GM19395 (cell line): ENCODE measurements around the gene CAGE1.

Experiments used
- ATAC-seq: cut with Tn5 transposase; IDR thresholded peaks from one replicate; pipeline ENCODE4 v1.9.1; 2021; ENCODE audit warnings: mild to moderate bottlenecking, moderate library complexity; ENCODE audit not compliant: unreplicated experiment

CAGE1 gene

DNA sequence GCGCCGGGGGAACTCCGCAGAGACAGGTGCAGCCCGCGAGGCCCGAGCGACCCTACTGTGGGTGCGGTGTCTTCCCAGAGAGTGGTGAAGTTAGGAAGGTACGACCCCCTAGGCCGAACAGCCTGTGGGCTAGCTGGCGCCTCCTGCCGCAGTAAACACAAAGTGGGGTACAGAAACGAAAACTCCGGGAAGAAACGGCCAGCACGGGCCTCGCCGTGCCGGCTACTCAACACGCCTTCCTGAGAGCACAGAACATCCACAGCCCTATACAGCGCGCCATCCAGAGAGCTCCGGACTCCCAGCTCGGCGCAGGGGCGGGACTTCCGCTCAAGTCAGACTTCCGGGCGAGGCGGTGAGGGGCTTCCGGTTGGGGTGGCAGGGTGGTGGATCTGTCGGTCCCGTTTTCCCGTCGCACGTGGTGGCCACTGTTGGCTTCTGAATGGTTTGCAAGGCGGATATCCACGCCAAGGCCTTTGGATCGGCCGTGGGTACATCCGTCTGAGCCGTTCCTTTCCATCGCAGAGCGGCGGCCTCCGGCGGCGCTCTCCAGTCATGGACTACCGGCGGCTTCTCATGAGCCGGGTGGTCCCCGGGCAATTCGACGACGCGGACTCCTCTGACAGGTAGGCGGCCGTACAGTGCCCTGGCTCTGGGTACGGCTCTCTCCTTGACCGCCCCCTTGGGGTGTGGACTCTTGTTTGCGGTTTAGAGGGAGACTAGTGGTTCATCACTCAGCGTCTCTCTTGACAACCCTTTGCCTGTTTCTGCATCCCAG, at the start of gene CAGE1, which contains the start of gene RIOK1:
Gene CAGE1 (minus strand): TSS at position 292 of the 775 bp plus-strand sequence. CDS start 2,569 bp downstream, outside the sequence.
Gene RIOK1 (plus strand): TSS at position 358 of the 775 bp plus-strand sequence. CDS start 195 bp downstream, at position 553.
- ATAC-seq, result peak; percentile 99

DNA sequence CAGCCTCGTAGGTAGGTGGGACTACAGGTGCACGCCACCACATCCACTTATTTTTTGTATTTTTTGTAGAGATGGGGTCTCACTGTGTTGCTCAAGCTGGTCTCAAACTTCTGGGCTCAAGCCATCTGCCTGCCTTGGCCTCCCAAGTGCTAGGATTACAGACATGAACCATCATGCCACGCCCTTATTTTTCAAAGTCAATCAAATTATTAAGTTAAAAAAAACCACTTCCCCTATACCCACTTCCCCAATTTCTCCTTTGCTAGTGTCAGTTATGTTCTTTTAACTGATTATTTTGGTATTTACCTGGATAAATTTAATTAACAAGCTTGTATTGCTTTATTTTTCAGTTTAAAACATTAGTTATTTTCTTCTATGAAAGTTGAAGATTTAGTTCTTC, 49.7 kb upstream of the CAGE1 start:
- no peak for ATAC-seq

DNA sequence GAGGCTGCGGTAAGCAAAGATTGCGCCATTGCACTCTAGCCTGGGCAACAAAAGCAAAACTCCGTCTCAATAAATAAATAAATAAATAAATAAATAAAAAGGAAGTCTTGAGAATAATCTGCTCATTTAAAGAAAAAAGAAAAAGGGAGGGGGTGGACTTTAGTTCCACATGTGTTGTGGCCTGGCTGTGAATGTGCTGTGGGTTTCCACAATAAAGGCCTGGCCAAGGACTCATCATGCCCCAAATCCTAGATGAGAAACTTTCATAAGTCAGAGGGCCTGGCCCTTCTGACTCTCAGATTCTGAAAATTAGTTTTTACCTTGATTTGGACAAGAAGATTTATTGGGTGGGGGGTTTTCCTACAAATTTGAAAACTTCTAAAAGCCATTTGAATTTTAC, 48.5 kb upstream of the CAGE1 start:
- no peak for ATAC-seq

DNA sequence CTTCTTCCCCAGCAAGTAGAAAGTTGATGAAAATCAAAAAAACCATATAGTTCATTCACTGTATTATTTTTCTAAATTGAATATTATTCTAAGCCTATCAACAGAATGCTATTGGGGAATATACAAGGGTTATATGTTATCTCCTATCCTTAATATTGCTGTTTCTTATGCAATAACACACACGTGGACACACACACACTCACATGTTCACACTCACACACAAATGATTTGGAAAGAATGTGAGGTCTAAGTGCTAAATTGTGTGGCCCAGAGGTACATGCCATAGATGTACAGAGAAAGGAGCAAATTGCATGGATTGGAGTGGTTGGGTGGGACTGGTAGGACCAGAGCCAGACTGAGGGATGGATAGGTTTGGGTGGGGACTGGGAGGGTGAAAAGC, 45.1 kb upstream of the CAGE1 start:
- no peak for ATAC-seq

DNA sequence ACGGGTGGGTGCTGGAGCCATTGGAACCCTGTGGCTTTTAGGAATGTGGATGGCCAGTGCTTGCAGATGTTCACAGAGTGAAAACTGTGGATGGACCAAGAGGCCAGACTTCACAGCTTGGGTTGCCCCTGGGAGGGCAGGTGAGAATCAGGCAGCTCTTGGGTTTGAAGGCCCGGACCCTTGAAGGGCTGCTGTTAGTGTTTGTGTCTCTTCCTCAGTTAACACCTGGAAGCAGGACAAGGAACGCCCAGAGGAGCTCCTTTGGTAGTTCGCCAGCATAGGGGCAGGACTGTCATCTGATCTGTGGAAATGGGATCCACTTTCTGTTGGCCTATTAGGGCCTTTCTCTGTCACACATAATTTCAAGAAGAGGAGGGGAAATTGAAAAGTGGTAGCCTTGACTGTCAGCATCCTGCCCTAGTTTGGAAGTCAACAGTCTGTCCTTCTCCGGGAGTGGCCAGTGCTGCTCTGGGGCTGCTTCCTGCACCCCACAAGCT, 43.6 kb upstream of the CAGE1 start:
- no peak for ATAC-seq

DNA sequence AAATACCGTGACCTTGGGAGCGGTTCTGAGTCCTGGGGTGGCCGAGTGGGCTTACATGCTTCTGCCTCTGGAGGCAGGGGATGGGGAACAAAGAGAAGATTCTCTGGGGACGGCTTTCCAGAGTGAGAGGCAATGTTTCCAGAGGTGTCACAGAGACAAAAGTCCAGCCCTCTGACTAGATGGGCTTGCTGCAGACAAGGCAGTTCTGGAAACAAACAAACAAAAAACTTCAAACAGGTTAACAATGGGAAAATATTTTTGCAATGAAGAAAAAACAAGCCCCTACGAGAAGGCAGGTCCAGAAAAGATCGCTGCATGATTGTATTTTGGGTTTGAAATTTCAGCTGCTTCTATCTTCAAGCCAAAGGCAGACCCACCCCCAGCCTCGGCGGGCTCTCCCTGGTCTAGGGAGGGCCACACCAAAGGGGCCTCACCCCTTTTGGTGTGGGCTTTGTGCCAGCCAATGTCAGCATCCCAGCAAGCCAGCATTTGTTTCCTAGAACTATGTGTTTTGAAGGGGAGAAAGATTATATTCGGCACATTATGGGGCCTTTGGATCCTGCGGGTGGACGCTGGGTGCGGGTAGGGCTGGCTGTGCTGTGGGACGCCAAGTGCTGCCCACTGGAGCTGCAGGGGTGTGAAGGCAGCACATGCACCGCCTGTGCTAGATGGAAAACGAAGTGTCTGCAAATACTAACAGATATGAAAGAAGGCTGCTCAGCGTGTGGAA, 43.0 kb upstream of the CAGE1 start:
- ATAC-seq, result no peak

DNA sequence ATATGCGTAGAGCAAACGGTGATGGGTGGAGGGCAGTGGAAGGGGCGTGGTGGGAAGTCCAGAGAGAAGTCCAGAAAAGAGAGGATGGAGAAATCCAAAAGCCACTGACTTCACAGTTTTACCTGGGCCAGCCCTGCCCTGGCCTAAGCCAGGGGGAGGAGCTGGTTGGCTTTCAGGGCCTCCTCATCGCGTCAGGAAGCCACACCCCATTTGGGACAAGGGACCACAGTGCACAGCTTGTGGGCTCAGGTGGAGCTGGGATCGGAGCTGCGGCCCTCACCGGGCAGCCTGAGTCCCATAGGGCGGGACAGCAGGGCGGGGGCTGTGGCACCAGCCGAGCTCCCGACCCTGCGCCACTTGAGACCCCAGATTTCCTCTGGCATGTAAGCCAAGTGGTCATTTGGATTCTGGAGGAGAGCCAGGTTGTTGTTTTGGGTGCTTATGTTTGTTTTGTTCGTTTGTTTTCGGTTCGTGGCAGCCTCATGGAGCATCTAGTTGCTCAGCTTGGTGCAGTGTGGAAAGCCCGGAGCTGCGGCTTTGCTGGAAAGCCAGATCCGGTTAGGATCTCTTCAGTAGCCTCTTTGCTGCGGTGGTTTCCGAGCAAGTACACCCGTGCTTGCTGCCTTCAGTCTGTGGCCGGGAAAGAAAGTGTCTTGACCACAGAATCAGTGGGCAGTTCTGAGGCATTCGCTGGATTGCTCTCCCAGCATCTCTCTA, 42.3 kb upstream of the CAGE1 start:
- no peak for ATAC-seq

DNA sequence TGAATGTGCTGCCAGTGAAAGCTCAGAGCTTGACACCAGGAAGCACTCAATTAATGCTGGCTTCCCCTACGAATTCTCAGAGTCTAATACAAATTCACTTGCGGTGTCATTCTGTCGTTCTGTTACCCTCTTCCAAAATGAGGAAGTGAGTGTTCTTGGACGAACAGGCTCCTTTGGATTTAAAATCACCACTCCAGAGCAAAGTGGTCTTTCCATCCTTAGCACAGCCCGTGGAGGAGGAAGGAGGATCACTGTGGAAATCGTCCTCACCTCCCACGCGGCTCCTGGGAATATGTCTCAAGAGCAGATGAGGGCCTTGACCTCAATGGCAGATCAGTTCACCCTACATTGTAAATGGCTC, 41.8 kb upstream of the CAGE1 start:
- no peak for ATAC-seq

DNA sequence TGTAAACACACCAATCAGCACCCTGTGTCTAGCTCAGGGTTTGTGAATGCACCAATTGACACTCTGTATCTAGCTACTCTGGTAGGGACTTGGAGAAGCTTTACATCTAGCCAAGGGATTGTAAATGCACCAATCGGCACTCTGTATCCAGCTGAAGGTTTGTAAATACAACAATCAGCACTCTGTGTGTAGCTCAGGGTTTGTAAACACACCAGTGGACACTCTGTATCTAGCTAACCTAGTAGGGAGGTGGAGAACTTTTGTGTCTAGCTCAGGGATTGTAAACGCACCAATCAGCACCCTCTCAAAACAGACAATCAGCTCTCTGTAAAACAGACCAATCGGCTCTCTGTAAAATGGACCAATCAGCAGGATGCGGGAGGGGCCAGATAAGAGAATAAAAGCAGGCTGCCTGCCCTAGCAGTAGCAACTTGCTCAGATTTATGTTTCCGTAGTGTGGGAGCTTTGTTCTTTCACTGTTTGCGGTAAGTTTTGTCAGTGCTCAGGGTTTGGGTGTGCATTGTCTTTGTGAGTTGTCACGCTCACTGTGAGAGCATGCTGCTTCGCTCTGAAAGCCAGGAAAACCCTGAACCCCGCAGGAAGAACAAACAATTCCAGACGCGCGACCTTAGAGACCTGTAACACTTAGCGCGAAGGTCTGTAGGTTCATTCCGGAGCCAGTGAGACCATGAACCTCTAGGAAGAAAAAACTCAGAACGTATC, 37.1 kb upstream of the CAGE1 start:
- no peak for ATAC-seq

DNA sequence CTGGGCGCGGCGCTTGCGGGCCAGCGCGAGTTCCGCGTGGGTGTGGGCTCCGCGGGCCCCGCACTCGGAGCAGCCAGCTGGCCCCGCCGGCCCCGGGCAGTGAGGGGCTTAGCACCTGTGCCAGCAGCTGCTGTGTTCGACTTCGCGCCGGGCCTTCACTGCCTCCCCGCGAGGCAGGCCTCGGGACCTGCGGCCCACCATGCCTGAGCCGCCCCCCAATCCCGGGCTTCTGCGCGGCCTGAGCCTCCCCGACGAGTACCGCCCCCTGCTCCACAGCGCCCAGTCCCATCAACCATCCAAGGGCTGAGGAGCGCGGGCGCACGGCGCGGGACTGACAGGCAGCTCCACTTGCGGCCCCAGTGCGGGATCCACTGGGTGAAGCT, 36.3 kb upstream of the CAGE1 start:
- no peak for ATAC-seq

DNA sequence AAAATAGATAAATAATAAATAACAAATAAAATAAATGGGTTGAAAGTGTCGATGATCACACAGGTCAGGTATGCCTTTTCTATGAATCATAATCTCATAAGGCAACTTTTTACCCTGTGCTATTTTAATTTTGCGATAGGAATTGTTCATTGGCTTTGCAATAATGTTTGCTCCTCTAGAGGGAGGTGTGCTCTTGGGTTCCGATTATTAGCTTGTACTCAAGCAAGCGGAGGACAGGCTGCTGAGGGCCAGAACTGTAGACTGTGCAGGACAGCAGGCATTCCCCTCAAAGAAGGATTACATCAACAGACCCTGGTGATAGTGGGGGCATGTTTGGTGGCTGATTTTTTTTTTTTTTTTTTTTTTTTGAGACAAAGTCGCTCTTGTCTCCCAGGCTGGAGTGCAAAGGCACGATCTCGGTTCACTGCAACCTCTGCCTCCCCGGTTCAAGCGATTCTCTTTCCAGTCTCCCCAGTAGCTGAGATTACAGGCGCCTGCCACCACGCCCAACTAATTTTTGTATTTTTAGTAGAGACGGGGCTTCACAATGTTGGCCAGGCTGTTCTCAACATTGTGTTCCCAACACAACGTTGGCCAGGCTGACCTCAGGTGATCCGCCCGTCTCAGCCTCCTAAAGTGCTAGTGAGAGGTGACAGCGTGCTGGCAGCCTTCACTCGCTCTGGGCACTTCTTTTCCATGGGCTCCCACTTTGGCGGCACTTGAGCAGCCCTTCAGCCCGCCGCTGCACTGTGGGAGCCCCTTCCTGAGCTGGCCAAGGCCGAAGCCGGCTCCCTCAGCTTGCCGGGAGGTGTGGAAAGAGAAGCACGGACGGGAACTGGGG, 35.6 kb upstream of the CAGE1 start:
- no peak for ATAC-seq

DNA sequence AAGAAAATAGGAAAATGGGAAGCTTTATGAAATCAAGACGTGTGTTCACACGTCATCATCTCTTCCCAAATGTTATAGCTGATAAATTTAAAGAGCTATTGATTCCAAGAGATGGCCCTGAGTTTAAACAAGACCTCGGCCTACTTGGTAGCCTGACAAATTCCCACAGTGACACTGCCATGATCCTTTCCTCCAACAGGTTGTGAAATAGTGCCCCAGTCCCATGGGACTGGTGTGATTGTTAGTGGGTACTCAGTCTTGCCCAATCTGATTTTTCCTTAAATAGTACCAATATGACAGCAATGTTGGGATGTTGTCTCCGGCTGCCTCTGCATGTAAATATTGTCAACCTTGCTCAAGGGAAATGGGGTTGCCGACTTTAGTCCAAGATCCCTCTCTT, 34.5 kb upstream of the CAGE1 start:
- ATAC-seq, result no peak

DNA sequence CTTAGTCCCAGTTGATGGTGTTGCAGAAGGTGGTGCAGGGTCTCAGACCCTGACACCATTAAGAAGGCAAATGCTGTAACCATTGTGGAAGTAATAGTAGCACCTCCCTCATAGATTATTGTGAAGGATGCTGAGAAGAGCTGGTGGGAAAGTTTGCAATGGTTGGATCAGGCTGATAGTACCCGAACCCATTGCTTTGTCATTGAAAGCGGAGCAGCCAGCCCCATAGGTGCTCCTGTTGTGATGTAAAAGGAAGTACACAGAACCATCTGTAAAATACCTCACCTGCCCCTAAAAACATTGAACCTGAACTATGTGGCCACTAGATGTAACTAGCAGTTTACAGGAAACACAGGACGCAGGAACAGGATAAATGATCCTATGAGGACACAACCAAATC, 31.5 kb upstream of the CAGE1 start:
- ATAC-seq, result no peak

DNA sequence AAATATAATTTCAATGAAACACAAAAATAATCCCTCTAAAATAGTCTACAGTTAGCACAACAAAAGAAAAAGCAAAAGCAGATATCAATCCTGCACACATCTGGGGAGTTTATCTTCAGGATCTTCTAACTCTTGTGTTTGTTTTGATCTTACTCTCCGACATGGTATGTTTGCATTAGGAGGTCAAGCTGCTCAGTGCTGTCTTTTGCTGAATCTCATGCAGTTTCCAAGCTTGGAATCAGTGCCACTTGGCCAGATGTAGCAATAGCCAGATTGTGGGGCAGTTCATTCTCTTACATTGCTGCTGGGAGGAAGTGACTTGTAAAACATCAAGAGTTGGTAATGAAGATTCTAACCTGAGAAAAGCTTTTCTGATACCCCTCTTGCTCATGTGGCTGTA, 29.5 kb upstream of the CAGE1 start:
- ATAC-seq, result no peak

DNA sequence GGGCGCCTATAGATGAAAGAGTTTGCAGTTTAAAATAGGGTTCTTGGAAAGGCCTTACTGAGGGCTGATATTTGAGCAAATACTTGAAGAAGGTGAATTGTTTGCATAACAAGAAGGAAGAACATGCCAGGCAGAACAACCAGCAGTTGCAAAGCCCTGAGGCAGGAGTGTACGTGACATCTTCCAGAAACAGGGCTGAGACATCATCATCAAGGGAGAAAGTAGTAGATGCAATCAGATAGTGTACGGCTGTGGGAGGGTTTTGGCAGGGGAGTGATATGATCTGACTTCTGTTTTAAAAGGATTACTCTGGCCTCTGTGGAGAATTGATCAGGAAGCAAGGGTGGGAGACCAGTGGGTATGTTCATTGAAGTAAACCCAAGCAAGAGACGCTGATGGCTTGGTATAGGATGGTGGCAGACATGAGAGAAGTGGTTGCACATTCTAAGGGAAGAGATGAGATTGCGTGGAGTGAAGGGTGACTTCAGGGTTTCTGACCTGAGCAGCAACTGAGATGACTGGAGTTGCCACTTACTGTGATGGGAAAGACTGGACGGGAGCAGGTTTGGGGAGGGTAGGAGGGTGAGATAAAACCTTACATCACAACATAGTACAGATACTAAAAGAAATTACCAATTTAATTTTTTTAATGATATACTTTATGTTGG, 28.8 kb upstream of the CAGE1 start:
- no peak for ATAC-seq

DNA sequence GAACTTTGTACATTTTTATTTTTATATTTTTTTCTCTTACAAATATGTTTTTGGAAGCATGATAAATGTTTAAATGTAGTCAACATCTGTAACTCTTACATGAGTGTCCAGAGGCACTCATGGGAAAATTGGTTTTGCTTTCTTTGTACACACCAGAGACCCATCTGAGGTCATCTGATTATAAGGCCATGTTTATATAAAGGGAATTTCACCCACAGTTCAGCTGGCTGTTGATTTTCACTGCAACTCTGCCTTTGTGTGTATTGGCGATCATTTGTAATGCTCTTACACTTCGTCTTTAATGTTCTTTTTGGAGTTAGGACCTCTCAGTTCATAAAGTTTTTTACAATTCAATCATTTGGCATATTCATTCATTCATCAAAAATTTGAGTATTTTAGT, 28.1 kb upstream of the CAGE1 start:
- no peak for ATAC-seq

DNA sequence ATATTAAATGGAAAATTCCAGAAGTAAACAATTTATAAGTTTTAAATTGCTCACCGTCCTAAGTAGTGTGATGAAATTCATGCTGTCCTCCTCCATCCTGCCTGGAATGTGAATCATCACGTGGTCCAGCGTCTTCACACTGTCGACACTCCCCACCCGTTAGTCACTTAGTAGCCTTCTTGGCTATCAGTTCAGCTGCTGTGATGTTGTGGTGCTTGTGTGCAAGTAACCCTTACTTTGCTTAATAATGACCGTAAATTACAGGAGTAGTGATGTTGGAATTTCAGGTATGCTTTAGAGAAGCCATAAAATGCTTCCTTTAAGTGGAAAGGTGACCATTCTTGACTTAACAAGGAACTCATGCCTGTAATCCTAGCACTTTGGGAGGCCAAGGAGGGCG, 25.3 kb upstream of the CAGE1 start:
- no peak for ATAC-seq

DNA sequence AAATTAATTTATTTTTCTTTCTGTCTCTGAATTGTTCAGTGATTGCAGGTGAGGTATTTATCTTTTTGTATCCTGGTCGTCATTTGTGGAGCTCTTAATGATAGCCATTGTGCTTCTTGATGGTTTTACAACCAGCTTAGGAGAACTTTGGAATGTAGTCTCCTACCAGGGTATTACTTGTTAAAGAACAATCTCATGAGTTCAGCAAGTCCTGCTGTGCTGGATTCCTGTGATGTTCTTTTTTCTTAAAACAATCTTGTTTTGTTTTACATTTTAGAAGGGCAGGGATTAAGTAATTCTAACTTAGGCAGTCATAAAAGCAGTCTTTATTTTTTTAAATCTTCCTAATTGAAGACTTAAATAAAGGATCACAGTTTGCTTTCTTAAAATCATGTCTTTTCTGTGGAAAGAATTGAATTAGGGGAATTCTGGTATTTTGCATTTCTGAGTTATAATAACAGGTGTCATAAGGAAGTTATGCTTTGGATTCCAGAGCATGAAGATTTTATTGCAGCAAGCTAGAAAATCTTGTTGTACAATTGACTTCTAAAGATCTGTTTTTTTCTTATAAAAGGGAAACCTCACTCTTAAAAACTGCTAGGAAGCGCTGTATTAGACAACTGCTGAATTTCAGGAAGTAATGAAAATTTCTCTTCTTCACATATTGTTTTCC, 23.7 kb upstream of the CAGE1 start:
- ATAC-seq, result no peak

DNA sequence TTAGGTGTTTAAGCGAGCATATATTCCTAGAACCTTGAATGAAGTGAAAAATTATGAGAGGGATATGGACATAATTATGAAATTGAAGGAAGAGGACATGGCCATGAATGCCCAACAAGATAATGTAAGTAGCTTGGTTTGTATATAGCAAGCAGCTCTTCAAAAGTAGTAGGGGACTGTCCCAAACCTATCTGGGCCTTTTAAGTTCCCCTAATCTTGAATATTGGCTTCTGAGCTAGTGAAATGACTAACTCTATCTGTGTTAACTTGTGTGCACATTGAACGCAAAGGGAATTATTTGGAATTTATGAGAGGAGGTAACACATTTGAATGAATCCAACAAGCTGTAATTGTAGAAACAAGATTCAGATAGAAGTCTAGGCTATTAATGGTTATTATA, 21.8 kb upstream of the CAGE1 start:
- ATAC-seq, result no peak
